BLaER1 treated with 17β-estradiol and CSF1 and Interleukin-3, amounts not matched to agents 10 nM and 100 nM (cell line): Measurements from ENCODE around the gene PPP1R12B.

Experiments
- H3K27ac ChIP-seq, 11 experiments: shearing (Covaris generic); formaldehyde crosslinking; 2 replicates each; pipeline ENCODE4 v1.8.1; 2022
- H3K27me3 ChIP-seq, 11 experiments: shearing (Covaris generic); formaldehyde crosslinking; 2 replicates each; pipeline ENCODE4 v1.8.1; 2022
- H3K36me3 ChIP-seq, 11 experiments: shearing (Covaris generic); formaldehyde crosslinking; 2 replicates each; pipeline ENCODE4 v1.8.1; 2022
- H3K4me1 ChIP-seq, 10 experiments: shearing (Covaris generic); formaldehyde crosslinking; 2 replicates each; pipeline ENCODE4 v1.8.1; 2022
- H3K4me2 ChIP-seq, 11 experiments: shearing (Covaris generic); formaldehyde crosslinking; 2 replicates each; pipeline ENCODE4 v1.8.1; 2022
- H3K4me3 ChIP-seq, 10 experiments: shearing (Covaris generic); formaldehyde crosslinking; 2 replicates each; pipeline ENCODE4 v1.8.1; 2022
- H3K9ac ChIP-seq, 11 experiments: shearing (Covaris generic); formaldehyde crosslinking; 2 replicates each; pipeline ENCODE4 v1.8.1; 2022
- H3K9me3 ChIP-seq, 11 experiments: shearing (Covaris generic); formaldehyde crosslinking; replicated peaks in 1 of 11; 2 replicates each; pipeline ENCODE4 v1.8.1; 2022
- H4K20me1 ChIP-seq, 11 experiments: shearing (Covaris generic); formaldehyde crosslinking; 2 replicates each; pipeline ENCODE4 v1.8.1; 2022
- Cebpa-rat ChIP-seq, 11 experiments: shearing (Covaris generic); IDR thresholded peaks; 2 replicates each; pipeline ENCODE4 v1.8.1; 2022

The PPP1R12B gene

GRCh38 chr1:202311875-202312635 is 36.4 kb upstream of the PPP1R12B start:
- H3K4me3 ChIP-seq, result 0 out of 20 replicates have a peak overlapping the region, but pooled peaks of 1 of the 10 experiments have one; percentile 6
- no peak for TF ChIP-seq Cebpa-rat (IDR thresholded peaks at IDR 0.05)
- no peaks in the 10 kb centered on the region; a peak in 1 of 22 replicates for H3K27me3 ChIP-seq
- H3K9me3 ChIP-seq, result no peaks in the 10 kb centered on the region
- H4K20me1 ChIP-seq, result peaks cover 0 to 14% (median 0%) of the 10 kb centered on the region in 11 experiments; a peak in 1 of 22 replicates
- peak overlapping the region in 1 of 11 experiments; percentile 1; a peak in 2 of 22 replicates for H3K27ac ChIP-seq
- peaks cover 9 to 85% (median 53%) of the 10 kb centered on the region in 10 experiments for H3K4me1 ChIP-seq
- peaks cover 0 to 18% (median 0%) of the 10 kb centered on the region in 11 experiments; a peak in 4 of 22 replicates for H3K36me3 ChIP-seq
- H3K4me2 ChIP-seq, result peak overlapping the region; percentile 29 to 93 (median 79)
- no peak overlapping the region for H3K9ac ChIP-seq

GRCh38 chr1:202315576-202316168 is 32.8 kb upstream of the PPP1R12B start:
- Histone ChIP-seq H3K9me3 (no peaks in the 10 kb centered on the region), H3K4me1 (peaks cover 8 to 50% (median 24%) of the 10 kb centered on the region in 10 experiments), H3K4me2 (peak overlapping the region in 2 of 11 experiments; percentile 0 to 21; a peak in 2 of 22 replicates), H4K20me1 (no peaks in the 10 kb centered on the region; a peak in 1 of 22 replicates), H3K9ac (no peak overlapping the region), H3K27ac (no peak overlapping the region), H3K36me3 (peaks cover 0 to 36% (median 0%) of the 10 kb centered on the region in 11 experiments; a peak in 7 of 22 replicates), H3K27me3 (no peaks in the 10 kb centered on the region; a peak in 1 of 22 replicates), H3K4me3 (no peak overlapping the region)
- TF ChIP-seq Cebpa-rat (IDR thresholded peaks at IDR 0.05), result no peak

- Histone ChIP-seq H4K20me1 (no peaks in the 10 kb centered on the region; a peak in 1 of 22 replicates), H3K9ac (no peak overlapping the region), H3K36me3 (peaks cover 0 to 36% (median 0%) of the 10 kb centered on the region in 11 experiments; a peak in 7 of 22 replicates), H3K27me3 (no peaks in the 10 kb centered on the region; a peak in 1 of 22 replicates), H3K9me3 (no peaks in the 10 kb centered on the region), H3K4me2 (no peak overlapping the region), H3K4me3 (no peak overlapping the region), H3K4me1 (peaks cover 8 to 45% (median 20%) of the 10 kb centered on the region in 10 experiments), H3K27ac (no peak overlapping the region)
- TF ChIP-seq Cebpa-rat (IDR thresholded peaks at IDR 0.05), result no peak
These were observed 32.3 kb upstream of the PPP1R12B start for GRCh38 chr1:202316186-202316585.

- peaks cover 0 to 36% (median 0%) of the 10 kb centered on the region in 11 experiments; a peak in 7 of 22 replicates for H3K36me3 ChIP-seq
- H3K9ac ChIP-seq, result no peak overlapping the region
These were observed 30.3 kb upstream of the PPP1R12B start for GRCh38 chr1:202317941-202318925.

GRCh38 chr1:202319381-202320080 is 29.0 kb upstream of the PPP1R12B start:
- Histone ChIP-seq H3K27ac (no peak overlapping the region), H3K4me2 (no peak overlapping the region), H3K9me3 (no peaks in the 10 kb centered on the region), H4K20me1 (no peaks in the 10 kb centered on the region; a peak in 1 of 22 replicates), H3K9ac (no peak overlapping the region), H3K4me1 (peaks cover 0 to 25% (median 11%) of the 10 kb centered on the region in 10 experiments; a peak in 12 of 20 replicates), H3K36me3 (peaks cover 0 to 35% (median 0%) of the 10 kb centered on the region in 11 experiments; a peak in 7 of 22 replicates), H3K27me3 (no peaks in the 10 kb centered on the region), H3K4me3 (no peak overlapping the region)
- no peak for TF ChIP-seq Cebpa-rat (IDR thresholded peaks at IDR 0.05)

More at GRCh38 chr1:202317941-202318925, 30.3 kb upstream of the PPP1R12B start:
- Histone ChIP-seq H3K4me2 (no peak overlapping the region), H4K20me1 (no peaks in the 10 kb centered on the region; a peak in 1 of 22 replicates), H3K27ac (no peak overlapping the region), H3K4me1 (peaks cover 0 to 27% (median 4%) of the 10 kb centered on the region in 10 experiments; a peak in 11 of 20 replicates), H3K9me3 (no peaks in the 10 kb centered on the region), H3K27me3 (no peaks in the 10 kb centered on the region; a peak in 1 of 22 replicates), H3K4me3 (no peak overlapping the region)
- TF ChIP-seq Cebpa-rat (IDR thresholded peaks at IDR 0.05), result no peak

- no peak for TF ChIP-seq Cebpa-rat (IDR thresholded peaks at IDR 0.05)
- H3K4me3 ChIP-seq, result no peak overlapping the region
- H3K4me2 ChIP-seq, result no peak overlapping the region
These were observed 28.5 kb upstream of the PPP1R12B start for GRCh38 chr1:202320081-202320405.

GRCh38 chr1:202323731-202324130 is 24.8 kb upstream of the PPP1R12B start:
- H3K36me3 ChIP-seq, result peaks cover 0 to 15% (median 5%) of the 10 kb centered on the region in 11 experiments; a peak in 9 of 22 replicates
- no peaks in the 10 kb centered on the region for H3K27me3 ChIP-seq
- no peaks in the 10 kb centered on the region for H3K9me3 ChIP-seq
- no peak for TF ChIP-seq Cebpa-rat (IDR thresholded peaks at IDR 0.05)
- peaks cover 0 to 15% (median 10%) of the 10 kb centered on the region in 10 experiments; a peak in 12 of 20 replicates for H3K4me1 ChIP-seq
- no peaks in the 10 kb centered on the region; a peak in 1 of 22 replicates for H4K20me1 ChIP-seq
- peak overlapping the region in 8 of 11 experiments; percentile 11 to 61 (median 36); a peak in 14 of 22 replicates for H3K4me2 ChIP-seq
- no peak overlapping the region for H3K27ac ChIP-seq
- H3K4me3 ChIP-seq, result no peak overlapping the region
- no peak overlapping the region for H3K9ac ChIP-seq

More at GRCh38 chr1:202320081-202320405, 28.5 kb upstream of the PPP1R12B start:
- no peaks in the 10 kb centered on the region; a peak in 1 of 22 replicates for H4K20me1 ChIP-seq
- no peaks in the 10 kb centered on the region for H3K27me3 ChIP-seq
- no peak overlapping the region for H3K27ac ChIP-seq
- peaks cover 0 to 30% (median 0%) of the 10 kb centered on the region in 11 experiments; a peak in 7 of 22 replicates for H3K36me3 ChIP-seq
- no peak overlapping the region for H3K9ac ChIP-seq
- peaks cover 0 to 20% (median 10%) of the 10 kb centered on the region in 10 experiments; a peak in 12 of 20 replicates for H3K4me1 ChIP-seq
- H3K9me3 ChIP-seq, result no peaks in the 10 kb centered on the region

GRCh38 chr1:202324646-202325045 is 23.9 kb upstream of the PPP1R12B start:
- Histone ChIP-seq H3K9ac (no peak overlapping the region), H3K4me2 (no peak overlapping the region), H3K9me3 (no peaks in the 10 kb centered on the region), H4K20me1 (no peaks in the 10 kb centered on the region; a peak in 2 of 22 replicates), H3K36me3 (peaks cover 0 to 17% (median 14%) of the 10 kb centered on the region in 11 experiments; a peak in 16 of 22 replicates), H3K27me3 (no peaks in the 10 kb centered on the region), H3K4me1 (peaks cover 0 to 15% (median 10%) of the 10 kb centered on the region in 10 experiments; a peak in 12 of 20 replicates), H3K27ac (no peak overlapping the region), H3K4me3 (no peak overlapping the region)
- no peak for TF ChIP-seq Cebpa-rat (IDR thresholded peaks at IDR 0.05)
